GM23338 (cell line): ENCODE results near the gene CD180. TPM values are rescaled to one million over a fixed set of nuclear protein-coding genes. Genes with fewer than 3 reads are reported as not detected.

Source experiments
- ATAC-seq: fragments of 200-7000 bp; cut with Tn5 transposase; 3 replicates; pipeline ENCODE4 v1.9.1; 2020
- DNase-seq: peaks from one replicate; pipeline ENCODE4 v3.0.0-alpha.2; 2015; ENCODE audit warnings: low spot score
- H2AFZ ChIP-seq: fragments of 200-600 bp; sonication (generic); 2 replicates; pipeline ENCODE4 v1.8.0; 2016; ENCODE audit warnings: antibody characterized with exemption, mild to moderate bottlenecking, moderate library complexity
- H3F3A ChIP-seq: fragments of 200-600 bp; sonication (generic); replicated peaks from 2 replicates; pipeline ENCODE4 v1.8.0; 2017; ENCODE audit warnings: antibody characterized with exemption, mixed run types, low read depth
- H3K27ac ChIP-seq: fragments of 200-600 bp; sonication (generic); 2 replicates; pipeline ENCODE4 v1.6.1; 2016; ENCODE audit warnings: low read depth
- H3K27me3 ChIP-seq: fragments of 200-600 bp; sonication (generic); 2 replicates; pipeline ENCODE4 v1.8.0; 2016; ENCODE audit warnings: mild to moderate bottlenecking, mixed run types, moderate library complexity; ENCODE audit not compliant: insufficient read depth
- H3K36me3 ChIP-seq: fragments of 200-600 bp; sonication (generic); 2 replicates; pipeline ENCODE4 v1.8.0; 2016; ENCODE audit warnings: mild to moderate bottlenecking; ENCODE audit not compliant: insufficient read depth
- H3K4me1 ChIP-seq: fragments of 200-600 bp; sonication (generic); 2 replicates; pipeline ENCODE4 v1.8.0; 2016; ENCODE audit warnings: mild to moderate bottlenecking, moderate library complexity; ENCODE audit not compliant: insufficient read depth
- H3K4me2 ChIP-seq: fragments of 200-600 bp; sonication (generic); 2 replicates; pipeline ENCODE4 v1.7.1; 2017; ENCODE audit warnings: mixed run types
- H3K4me3 ChIP-seq: fragments of 200-600 bp; sonication (generic); 2 replicates; pipeline ENCODE4 v1.6.1; 2016; ENCODE audit warnings: mixed run types
- H3K79me2 ChIP-seq: fragments of 200-600 bp; sonication (generic); replicated peaks from 2 replicates; pipeline ENCODE4 v1.8.0; 2017; ENCODE audit warnings: mild to moderate bottlenecking; ENCODE audit not compliant: insufficient read depth
- H3K9me2 ChIP-seq: fragments of 200-600 bp; sonication (generic); 2 replicates; pipeline ENCODE4 v1.8.0; 2017; ENCODE audit not compliant: insufficient read depth
- H4K20me1 ChIP-seq: fragments of 200-600 bp; sonication (generic); replicated peaks from 2 replicates; pipeline ENCODE4 v1.8.0; 2017; ENCODE audit warnings: mild to moderate bottlenecking; ENCODE audit not compliant: insufficient read depth
- H3K27ac Mint-ChIP-seq: 2 replicates; pipeline ENCODE4 v1.8.0; 2020; ENCODE audit warnings: inconsistent platforms, mild to moderate bottlenecking, moderate library complexity, mixed read lengths
- H3K27me3 Mint-ChIP-seq: 3 replicates; pipeline ENCODE4 v1.8.0; 2022; ENCODE audit warnings: low read depth, mild to moderate bottlenecking, moderate library complexity, mixed read lengths, inconsistent platforms; ENCODE audit not compliant: insufficient read depth, poor library complexity
- H3K36me3 Mint-ChIP-seq: 3 replicates; pipeline ENCODE4 v1.8.0; 2021; ENCODE audit warnings: low read depth, mild to moderate bottlenecking, inconsistent platforms, moderate library complexity, mixed read lengths
- H3K4me1 Mint-ChIP-seq: 3 replicates; pipeline ENCODE4 v1.8.0; 2020; ENCODE audit warnings: mild to moderate bottlenecking, inconsistent platforms, mixed read lengths
- H3K4me3 Mint-ChIP-seq: 3 replicates; pipeline ENCODE4 v1.8.0; 2021; ENCODE audit warnings: moderate library complexity, mild to moderate bottlenecking, inconsistent platforms, mixed read lengths
- H3K9me3 Mint-ChIP-seq: 3 replicates; pipeline ENCODE4 v1.8.0; 2020; ENCODE audit warnings: moderate library complexity, mild to moderate bottlenecking, inconsistent platforms, mixed read lengths
- CTCF ChIP-seq, 2 experiments: fragments of 200-600 bp in 1 of 2; sonication (generic) in 1 of 2; conservative IDR thresholded peaks; 2 replicates each; pipeline versions ENCODE4 v1.5.1 to v1.6.1; 2016 to 2017; ENCODE audit warnings: antibody characterized with exemption in 2 of 2, low read depth in 2 of 2, mild to moderate bottlenecking in 2 of 2, moderate library complexity in 1 of 2
- ETS1 ChIP-seq: IDR thresholded peaks from 2 replicates; pipeline ENCODE4 v1.6.1; 2016; ENCODE audit warnings: antibody characterized with exemption
- EZH2 ChIP-seq: fragments of 200-600 bp; sonication (generic); IDR thresholded peaks from one replicate; pipeline ENCODE4 v1.8.0; 2017; ENCODE audit warnings: antibody characterized with exemption, mild to moderate bottlenecking, low read depth; ENCODE audit not compliant: unreplicated experiment
- EZH2phosphoT487 ChIP-seq: fragments of 200-600 bp; sonication (generic); IDR thresholded peaks from one replicate; pipeline ENCODE4 v1.8.1; 2018; ENCODE audit warnings: antibody characterized with exemption; ENCODE audit not compliant: unreplicated experiment
- JUNB ChIP-seq: IDR thresholded peaks from one replicate; pipeline ENCODE4 v1.6.1; 2016; ENCODE audit warnings: antibody characterized with exemption; ENCODE audit not compliant: unreplicated experiment
- NANOG ChIP-seq: IDR thresholded peaks from 2 replicates; pipeline ENCODE4 v1.6.1; 2016; ENCODE audit warnings: antibody characterized with exemption, borderline replicate concordance
- POLR2AphosphoS5 ChIP-seq: IDR thresholded peaks from 2 replicates; pipeline ENCODE4 v1.6.1; 2016; ENCODE audit warnings: antibody characterized with exemption, low read depth
- REST ChIP-seq: IDR thresholded peaks from one replicate; pipeline ENCODE4 v1.6.1; 2018; ENCODE audit warnings: antibody characterized with exemption; ENCODE audit not compliant: unreplicated experiment
- STAT1 ChIP-seq: IDR thresholded peaks from one replicate; pipeline ENCODE4 v1.6.1; 2016; ENCODE audit warnings: antibody characterized with exemption; ENCODE audit not compliant: unreplicated experiment
- ZNF114 ChIP-seq: fragments of 250-450 bp; sonication (Bioruptor Pico); IDR thresholded peaks from 2 replicates; pipeline ENCODE4 v1.5.0; 2020; ENCODE audit warnings: mild to moderate bottlenecking, moderate library complexity
- ZNF331 ChIP-seq: fragments of 250-450 bp; sonication (Bioruptor Pico); IDR thresholded peaks from 2 replicates; pipeline ENCODE4 v1.5.0; 2020; ENCODE audit warnings: low read depth, mild to moderate bottlenecking, moderate library complexity
- ZNF462 ChIP-seq: fragments of 250-450 bp; sonication (Bioruptor Pico); IDR thresholded peaks from 2 replicates; pipeline ENCODE4 v1.5.0; 2020; ENCODE audit warnings: mild to moderate bottlenecking, moderate library complexity
- polyA plus RNA-seq: library from polyadenylated mRNA; unstranded; fragments of >200 nt; fragmentation: Nextera tagmentation; extraction: Ambion mirVana; gene quantifications from 2 replicates; pipeline ENCODE4 v1.2.1, GENCODE V29; 2016
- total RNA-seq: library from RNA; depleted of rRNA; stranded (reverse); fragments of >200 nt; shearing (Covaris generic); gene quantifications from 2 replicates; pipeline ENCODE4 v1.2.3, GENCODE V29; 2014

The CD180 gene
- total and polyA plus RNA-seq, 2 experiments from 2014 or later, result not detected

GRCh38 chr5:67149057-67149950 lies 47.3 kb downstream of the CD180 start:
- TF ChIP-seq EZH2 (no peak), NANOG (no peak), EZH2phosphoT487 (no peak), JUNB (no peak), REST (no peak), ZNF331 (CRISPR knock-in tag) (no peak), ETS1 (no peak), ZNF462 (CRISPR knock-in tag) (no peak), CTCF (conservative IDR thresholded peaks at IDR 0.05; ENCODE audit: low read depth in 2 of 2) (no peak), POLR2AphosphoS5 (no peak), STAT1 (no peak), ZNF114 (CRISPR knock-in tag) (no peak)
- Mint-ChIP-seq H3K27me3 (peaks cover 3% of the 10 kb centered on the region), H3K4me1 (no peaks in the 10 kb centered on the region), H3K36me3 (no peaks in the 10 kb centered on the region), H3K9me3 (no peaks in the 10 kb centered on the region), H3K27ac (no peak overlapping the region), H3K4me3 (no peak overlapping the region)
- Histone ChIP-seq H3K27me3 (no peaks in the 10 kb centered on the region), H3K4me1 (no peaks in the 10 kb centered on the region), H4K20me1 (no peaks in the 10 kb centered on the region), H3K79me2 (no peaks in the 10 kb centered on the region), H3K27ac (no peak overlapping the region), H2AFZ (no peak overlapping the region), H3K4me2 (no peak overlapping the region), H3K4me3 (no peak overlapping the region), H3K9me2 (no peaks in the 10 kb centered on the region), H3K36me3 (no peaks in the 10 kb centered on the region), H3F3A (no peaks in the 10 kb centered on the region)
- DNase-seq (no peak), ATAC-seq (no peak)
